GM23248 (cell line): ENCODE measurements around the gene KCNMA1. TPM values are rescaled to one million over a fixed set of nuclear protein-coding genes. Genes with fewer than 3 reads are reported as not detected.

Source experiments
- DNase-seq: peaks from one replicate; pipeline ENCODE4 v3.0.0-alpha.2; 2015
- H2AFZ ChIP-seq: fragments of 200-600 bp; sonication (generic); 2 replicates; pipeline ENCODE4 v1.6.1; 2016; ENCODE audit warnings: antibody characterized with exemption
- H3F3A ChIP-seq: fragments of 200-600 bp; sonication (generic); 2 replicates; pipeline ENCODE4 v1.6.1; 2016; ENCODE audit warnings: mild to moderate bottlenecking, antibody characterized with exemption, mixed run types; ENCODE audit not compliant: insufficient read depth
- H3K27ac ChIP-seq: fragments of 200-600 bp; sonication (generic); 2 replicates; pipeline ENCODE4 v1.5.1; 2016; ENCODE audit warnings: mild to moderate bottlenecking
- H3K27me3 ChIP-seq: fragments of 200-600 bp; sonication (generic); replicated peaks from 2 replicates; pipeline ENCODE4 v1.6.1; 2016; ENCODE audit warnings: mild to moderate bottlenecking; ENCODE audit not compliant: insufficient read depth
- H3K36me3 ChIP-seq: fragments of 200-600 bp; sonication (generic); 2 replicates; pipeline ENCODE4 v1.6.1; 2016; ENCODE audit warnings: low read depth, mild to moderate bottlenecking
- H3K4me1 ChIP-seq: fragments of 200-600 bp; sonication (generic); 2 replicates; pipeline ENCODE4 v1.6.1; 2016; ENCODE audit warnings: mild to moderate bottlenecking; ENCODE audit not compliant: insufficient read depth
- H3K4me2 ChIP-seq: fragments of 200-600 bp; sonication (generic); one replicate; pipeline ENCODE4 v1.6.1; 2016; ENCODE audit warnings: mild to moderate bottlenecking; ENCODE audit not compliant: unreplicated experiment
- H3K4me3 ChIP-seq: fragments of 200-600 bp; sonication (generic); 2 replicates; pipeline ENCODE4 v1.5.1; 2016; ENCODE audit warnings: mild to moderate bottlenecking
- H3K79me2 ChIP-seq: fragments of 200-600 bp; sonication (generic); 2 replicates; pipeline ENCODE4 v1.6.1; 2016; ENCODE audit warnings: mild to moderate bottlenecking; ENCODE audit not compliant: insufficient read depth
- H3K9ac ChIP-seq: fragments of 200-600 bp; sonication (generic); 2 replicates; pipeline ENCODE4 v1.6.1; 2016; ENCODE audit warnings: mild to moderate bottlenecking
- H3K9me2 ChIP-seq: fragments of 200-600 bp; sonication (generic); 2 replicates; pipeline ENCODE4 v1.6.1; 2016; ENCODE audit warnings: mixed run types, mild to moderate bottlenecking, moderate library complexity; ENCODE audit not compliant: insufficient read depth
- H3K9me3 ChIP-seq: fragments of 200-600 bp; sonication (generic); one replicate; pipeline ENCODE4 v1.6.1; 2017; ENCODE audit warnings: low read depth
- H4K20me1 ChIP-seq: fragments of 200-600 bp; sonication (generic); 2 replicates; pipeline ENCODE4 v1.6.0; 2016; ENCODE audit not compliant: insufficient read depth
- EZH2 ChIP-seq: fragments of 200-600 bp; sonication (generic); IDR thresholded peaks from 2 replicates; pipeline ENCODE4 v1.6.1; 2018; ENCODE audit warnings: antibody characterized with exemption, mild to moderate bottlenecking; ENCODE audit not compliant: insufficient read depth, poor library complexity, severe bottlenecking
- EZH2phosphoT487 ChIP-seq: fragments of 200-600 bp; sonication (generic); IDR thresholded peaks from 2 replicates; pipeline ENCODE4 v1.6.1; 2018; ENCODE audit warnings: antibody characterized with exemption, moderate library complexity, mild to moderate bottlenecking, low read depth; ENCODE audit not compliant: insufficient read depth
- WGBS, 2 experiments: methylation state at CpG; one replicate each; pipeline ENCODE4 v1.1.6; 2015 to 2017; ENCODE audit warnings: low lambda C conversion rate in 2 of 2, low coverage in 1 of 2; ENCODE audit errors: missing lambda C conversion rate in 2 of 2; 5-methylcytosine and 5-hydroxymethylcytosine counted together
- in situ Hi-C: fragments of 300-500 bp; cut with MboI; formaldehyde crosslinking; loops from 2 replicates; pipeline ENCODE4 v1.15.0; 2020
- polyA plus RNA-seq: library from polyadenylated mRNA; unstranded; fragments of >200 nt; fragmentation: Nextera tagmentation; extraction: Ambion mirVana; gene quantifications from 2 replicates; pipeline ENCODE4 v1.2.1, GENCODE V29; 2016
- total RNA-seq: library from RNA; depleted of rRNA; stranded (reverse); fragments of >200 nt; shearing (Covaris generic); gene quantifications from 2 replicates; pipeline ENCODE4 v1.2.3, GENCODE V29; 2014

KCNMA1 gene
- total and polyA plus RNA-seq, 2 experiments from 2014 or later = 14.2 to 25.1 TPM

DNA sequence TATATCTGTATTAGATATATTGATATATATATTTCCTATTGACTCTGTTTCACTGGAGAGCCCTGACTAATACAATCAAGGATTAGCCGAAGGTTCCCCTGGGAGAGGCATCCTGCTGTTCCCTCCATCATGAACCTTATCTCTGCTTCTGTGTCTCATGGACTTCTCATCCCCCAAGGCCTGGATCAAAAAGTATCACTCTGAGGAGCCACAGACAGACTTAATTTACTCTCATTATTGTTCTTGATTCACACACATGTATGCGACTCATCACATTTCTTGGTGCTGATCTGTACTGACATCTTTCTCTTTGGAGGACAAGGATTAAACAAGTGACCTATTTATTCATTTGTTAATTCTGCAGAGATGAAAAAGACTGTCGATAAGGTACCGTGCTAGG, 550.2 kb downstream of the KCNMA1 start:
- 67 to 71% methylated on average over 4 of the region's 4 CpGs for WGBS, 2 experiments
- no peak overlapping the region for H3K4me2 ChIP-seq
- no peak overlapping the region for H2AFZ ChIP-seq
- no peaks in the 10 kb centered on the region for H3F3A ChIP-seq
- H3K9me2 ChIP-seq = no peaks in the 10 kb centered on the region
- TF ChIP-seq EZH2phosphoT487 = no peak
- no peak for TF ChIP-seq EZH2
- H3K79me2 ChIP-seq = no peaks in the 10 kb centered on the region
- peaks cover 5% of the 10 kb centered on the region; the same call in 1 of the 2 replicates for H3K4me1 ChIP-seq
- no peaks in the 10 kb centered on the region for H3K36me3 ChIP-seq
- H3K9ac ChIP-seq = no peak overlapping the region
- H3K27ac ChIP-seq = no peak overlapping the region
- DNase-seq = peak; percentile 50
- no peaks in the 10 kb centered on the region for H3K27me3 ChIP-seq
- in situ Hi-C loops = no loop called here
- H4K20me1 ChIP-seq = no peaks in the 10 kb centered on the region
- no peak overlapping the region for H3K4me3 ChIP-seq
- no peaks in the 10 kb centered on the region for H3K9me3 ChIP-seq

DNA sequence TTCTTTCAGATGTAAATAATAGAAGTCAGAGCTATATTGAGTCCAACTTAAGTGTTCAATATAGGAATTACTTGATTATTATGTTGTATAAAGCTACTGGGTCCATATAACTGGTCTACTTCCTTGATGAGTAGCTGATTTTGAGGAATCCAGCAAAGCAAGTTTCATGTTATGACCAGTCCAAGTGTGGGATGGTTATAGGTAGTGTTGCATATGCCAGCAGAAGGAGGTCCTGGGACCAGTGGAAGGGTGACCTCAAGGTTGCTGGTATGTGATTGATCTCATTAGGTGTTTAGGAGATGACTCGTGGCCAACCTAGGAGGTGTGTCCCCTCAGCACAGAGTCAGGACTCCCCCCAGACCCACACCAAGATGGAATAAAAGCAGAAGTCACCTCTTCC, 551.5 kb downstream of the KCNMA1 start:
- no peaks in the 10 kb centered on the region for H3K79me2 ChIP-seq
- in situ Hi-C loops = no loop called here
- H3K36me3 ChIP-seq = no peaks in the 10 kb centered on the region
- no peak overlapping the region for H3K27ac ChIP-seq
- no peak for DNase-seq
- H3K4me3 ChIP-seq = no peak overlapping the region
- H3K4me2 ChIP-seq = no peak overlapping the region
- no peak overlapping the region for H2AFZ ChIP-seq
- TF ChIP-seq EZH2 (no peak), EZH2phosphoT487 (no peak)
- no peaks in the 10 kb centered on the region for H3K27me3 ChIP-seq
- no peak overlapping the region for H3K9ac ChIP-seq
- H3K9me3 ChIP-seq = no peaks in the 10 kb centered on the region
- no peaks in the 10 kb centered on the region for H3K9me2 ChIP-seq
- H3F3A ChIP-seq = no peaks in the 10 kb centered on the region
- H3K4me1 ChIP-seq = peaks cover 5% of the 10 kb centered on the region; the same call in 1 of the 2 replicates
- no peaks in the 10 kb centered on the region for H4K20me1 ChIP-seq
- 100% methylated on average over 1 of the region's 1 CpG for WGBS, 2 experiments

DNA sequence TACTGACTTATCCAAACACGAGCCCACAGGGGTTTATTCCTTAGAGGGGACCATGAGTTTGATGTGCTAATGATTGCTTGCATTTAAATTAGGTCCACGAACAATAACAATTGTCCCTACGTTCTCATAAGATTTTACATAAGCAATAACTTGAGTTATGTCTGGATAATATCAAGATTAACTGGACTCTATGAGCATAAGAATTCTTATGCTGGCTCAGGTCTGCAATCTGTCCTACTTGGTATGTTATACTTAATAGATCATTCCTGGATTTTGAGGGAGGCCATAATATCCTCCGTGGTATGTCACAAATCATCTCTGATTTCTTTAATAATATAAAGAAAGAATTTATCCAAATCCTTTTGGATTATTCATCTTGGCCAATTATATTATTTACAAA, 552.3 kb downstream of the KCNMA1 start:
- H3K4me1 ChIP-seq = peaks cover 5% of the 10 kb centered on the region; the same call in 1 of the 2 replicates
- H3K27me3 ChIP-seq = no peaks in the 10 kb centered on the region
- no peak overlapping the region for H3K9ac ChIP-seq
- 81 to 85% methylated on average over 4 of the region's 4 CpGs for WGBS, 2 experiments
- H3K27ac ChIP-seq = no peak overlapping the region
- no peaks in the 10 kb centered on the region for H3K79me2 ChIP-seq
- in situ Hi-C loops = no loop called here
- no peaks in the 10 kb centered on the region for H3K9me2 ChIP-seq
- no peaks in the 10 kb centered on the region for H3F3A ChIP-seq
- H3K36me3 ChIP-seq = no peaks in the 10 kb centered on the region
- H4K20me1 ChIP-seq = no peaks in the 10 kb centered on the region
- no peak overlapping the region for H2AFZ ChIP-seq
- no peak overlapping the region for H3K4me3 ChIP-seq
- H3K4me2 ChIP-seq = no peak overlapping the region
- no peak for DNase-seq
- TF ChIP-seq EZH2phosphoT487 = no peak
- no peak for TF ChIP-seq EZH2
- no peaks in the 10 kb centered on the region for H3K9me3 ChIP-seq

DNA sequence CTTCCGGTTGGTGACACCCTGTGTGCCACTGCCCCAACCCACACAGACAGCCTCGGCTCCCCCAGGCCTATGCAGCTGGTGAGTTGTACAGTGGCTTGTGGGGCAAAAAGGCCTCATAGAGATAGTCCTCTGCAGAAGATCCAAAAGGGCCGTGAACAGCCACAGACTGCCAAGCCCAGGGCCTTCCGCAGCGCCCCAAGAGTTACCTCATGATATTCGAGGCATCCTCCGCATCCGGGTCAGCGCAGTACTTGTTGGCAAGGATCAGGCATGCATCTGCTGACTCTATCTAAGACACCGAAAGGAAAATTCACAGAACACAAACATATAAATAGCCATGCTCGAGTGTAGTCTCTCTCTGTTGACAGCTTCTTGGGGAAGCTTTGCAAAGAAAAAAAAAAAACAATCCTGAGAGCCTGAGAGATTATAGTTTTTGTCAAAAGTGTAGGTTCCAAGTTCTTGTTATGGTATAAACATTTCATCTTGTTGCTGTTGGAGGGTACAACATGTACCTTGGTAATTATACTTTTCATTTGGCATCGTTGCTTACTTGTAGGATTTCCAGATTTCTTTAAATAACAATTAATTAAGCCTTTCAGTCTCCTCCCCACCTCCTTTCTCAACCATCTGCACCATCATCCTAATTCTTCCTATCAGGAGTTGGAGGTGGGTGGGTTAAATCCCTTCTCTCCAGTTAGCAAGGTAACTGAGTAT, 553.0 kb downstream of the KCNMA1 start:
- no peak for DNase-seq
- H3K9ac ChIP-seq = no peak overlapping the region
- H2AFZ ChIP-seq = no peak overlapping the region
- H3K4me1 ChIP-seq = peaks cover 5% of the 10 kb centered on the region; the same call in 1 of the 2 replicates
- no peak overlapping the region for H3K4me2 ChIP-seq
- H3K27me3 ChIP-seq = no peaks in the 10 kb centered on the region
- H3K36me3 ChIP-seq = no peaks in the 10 kb centered on the region
- no peak overlapping the region for H3K4me3 ChIP-seq
- in situ Hi-C loops = no loop called here
- no peaks in the 10 kb centered on the region for H3K79me2 ChIP-seq
- H3K9me3 ChIP-seq = no peaks in the 10 kb centered on the region
- no peak for TF ChIP-seq EZH2phosphoT487
- TF ChIP-seq EZH2 = no peak
- no peaks in the 10 kb centered on the region for H3F3A ChIP-seq
- no peaks in the 10 kb centered on the region for H4K20me1 ChIP-seq
- WGBS, 2 experiments = 60 to 61% methylated on average over 12 of the region's 12 CpGs
- H3K9me2 ChIP-seq = no peaks in the 10 kb centered on the region
- no peak overlapping the region for H3K27ac ChIP-seq
